ENCODE results near the gene SUMO3. TPM values are rescaled to one million over a fixed set of nuclear protein-coding genes. Genes with fewer than 3 reads are reported as not detected.

Gene SUMO3
- total RNA-seq, 2 donors from 2014 or later = 66.5 to 66.9 TPM

- DNase-seq (ENCODE audit: low spot score) = no peak
- H3K9me3 ChIP-seq = no peaks in the 10 kb centered on the region
Measured at GRCh38 chr21:44842721-44843445, 25.0 kb upstream of the SUMO3 start.

GRCh38 chr21:44842087-44842486 lies 24.2 kb upstream of the SUMO3 start:
- ATAC-seq (ENCODE audit: insufficient number of reproducible peaks, low FRiP score, low read depth) = no peak
- H3K4me3 ChIP-seq = no peak overlapping the region

More at GRCh38 chr21:44842721-44843445, 25.0 kb upstream of the SUMO3 start:
- Histone ChIP-seq H3K36me3 (no peaks in the 10 kb centered on the region), H3K4me1 (ENCODE audit: control insufficient read depth in 1 of 2, low read depth in 2 of 2) (peaks cover 15 to 19% of the 10 kb centered on the region in 2 donors), H3K27ac (no peak overlapping the region), H3K27me3 (replicated peaks; ENCODE audit: insufficient read depth) (no peaks in the 10 kb centered on the region), H3K4me3 (no peak overlapping the region)
- no peak for ATAC-seq (ENCODE audit: insufficient number of reproducible peaks, low FRiP score, low read depth)
- no peak for TF ChIP-seq CTCF (IDR thresholded peaks at IDR 0.05)

GRCh38 chr21:44840771-44841170 lies 22.9 kb upstream of the SUMO3 start:
- no peak overlapping the region for H3K27ac ChIP-seq
- H3K9me3 ChIP-seq = no peaks in the 10 kb centered on the region
- H3K36me3 ChIP-seq = no peaks in the 10 kb centered on the region
- no peaks in the 10 kb centered on the region for H3K27me3 ChIP-seq (replicated peaks; ENCODE audit: insufficient read depth)
- TF ChIP-seq CTCF (IDR thresholded peaks at IDR 0.05) = no peak
- no peak for ATAC-seq (ENCODE audit: insufficient number of reproducible peaks, low FRiP score, low read depth)
- peaks cover 3 to 4% of the 10 kb centered on the region in 2 donors for H3K4me1 ChIP-seq (ENCODE audit: control insufficient read depth in 1 of 2, low read depth in 2 of 2)
- H3K4me3 ChIP-seq = no peak overlapping the region
- DNase-seq (ENCODE audit: low spot score) = no peak

More at GRCh38 chr21:44842087-44842486, 24.2 kb upstream of the SUMO3 start:
- H3K27me3 ChIP-seq (replicated peaks; ENCODE audit: insufficient read depth) = no peaks in the 10 kb centered on the region
- H3K9me3 ChIP-seq = no peaks in the 10 kb centered on the region
- H3K27ac ChIP-seq = no peak overlapping the region
- no peak for DNase-seq (ENCODE audit: low spot score)
- H3K4me1 ChIP-seq (ENCODE audit: control insufficient read depth in 1 of 2, low read depth in 2 of 2) = peaks cover 15 to 18% of the 10 kb centered on the region in 2 donors
- no peaks in the 10 kb centered on the region for H3K36me3 ChIP-seq
- no peak for TF ChIP-seq CTCF (IDR thresholded peaks at IDR 0.05)

GRCh38 chr21:44838951-44839350 lies 21.1 kb upstream of the SUMO3 start:
- ATAC-seq (ENCODE audit: insufficient number of reproducible peaks, low FRiP score, low read depth) (no peak), DNase-seq (ENCODE audit: low spot score) (no peak)
- H3K9me3 ChIP-seq = no peaks in the 10 kb centered on the region
- no peak for TF ChIP-seq CTCF (IDR thresholded peaks at IDR 0.05)
- no peaks in the 10 kb centered on the region for H3K36me3 ChIP-seq
- no peaks in the 10 kb centered on the region for H3K4me1 ChIP-seq (ENCODE audit: control insufficient read depth in 1 of 2, low read depth in 2 of 2)
- no peaks in the 10 kb centered on the region for H3K27me3 ChIP-seq (replicated peaks; ENCODE audit: insufficient read depth)
- H3K4me3 ChIP-seq = no peak overlapping the region
- H3K27ac ChIP-seq = no peak overlapping the region

GRCh38 chr21:44838039-44838895 lies 20.4 kb upstream of the SUMO3 start:
- Histone ChIP-seq H3K9me3 (no peaks in the 10 kb centered on the region), H3K4me3 (no peak overlapping the region), H3K27me3 (replicated peaks; ENCODE audit: insufficient read depth) (no peaks in the 10 kb centered on the region), H3K36me3 (no peaks in the 10 kb centered on the region), H3K27ac (no peak overlapping the region), H3K4me1 (ENCODE audit: control insufficient read depth in 1 of 2, low read depth in 2 of 2) (no peaks in the 10 kb centered on the region)
- DNase-seq (ENCODE audit: low spot score) = no peak
- TF ChIP-seq CTCF (IDR thresholded peaks at IDR 0.05) = no peak
- ATAC-seq (ENCODE audit: insufficient number of reproducible peaks, low FRiP score, low read depth) = no peak
